ENCODE results near the gene GPR87. TPM values are rescaled to one million over a fixed set of nuclear protein-coding genes. Genes with fewer than 3 reads are reported as not detected.

The GPR87 gene
- polyA plus RNA-seq, 1 donor from 2014 or later: not detected

GRCh38 chr3:151282921-151283320 lies 33.7 kb downstream of the GPR87 start:
- no peak overlapping the region for H3K4me3 Mint-ChIP-seq
- H3K27me3 Mint-ChIP-seq: no peaks in the 10 kb centered on the region
- H3K4me1 Mint-ChIP-seq: peaks cover 16 to 20% (median 19%) of the 10 kb centered on the region in 3 donors
- no peaks in the 10 kb centered on the region for H3K36me3 Mint-ChIP-seq
- peak overlapping the region in 1 of 3 donors; percentile 11 for H3K27ac Mint-ChIP-seq
- H3K9me3 Mint-ChIP-seq: no peaks in the 10 kb centered on the region

GRCh38 chr3:151281671-151282324 lies 34.8 kb downstream of the GPR87 start:
- Mint-ChIP-seq H3K9me3 (no peaks in the 10 kb centered on the region), H3K36me3 (no peaks in the 10 kb centered on the region), H3K4me3 (no peak overlapping the region), H3K27me3 (no peaks in the 10 kb centered on the region), H3K27ac (peak overlapping the region in 1 of 3 donors; percentile 17), H3K4me1 (peaks cover 22 to 25% (median 25%) of the 10 kb centered on the region in 3 donors)

GRCh38 chr3:151278230-151278629 lies 38.4 kb downstream of the GPR87 start, which contains the start of gene P2RY14:
TSS of gene P2RY14 (minus strand) at chr3:151278542. CDS start at chr3:151214316, 64,226 bp downstream.
- no peaks in the 10 kb centered on the region for H3K9me3 Mint-ChIP-seq
- H3K27ac Mint-ChIP-seq: peak within 1 kb of the TSS; percentile 75 to 99 (median 97)
- H3K36me3 Mint-ChIP-seq: no peaks in the 10 kb centered on the region
- H3K4me1 Mint-ChIP-seq: peaks cover 44 to 58% (median 56%) of the 10 kb centered on the region in 3 donors
- no peaks in the 10 kb centered on the region for H3K27me3 Mint-ChIP-seq
- H3K4me3 Mint-ChIP-seq: peak within 1 kb of the TSS; percentile 37 to 82 (median 60)

GRCh38 chr3:151276687-151277042 lies 40.0 kb downstream of the GPR87 start:
- H3K4me1 Mint-ChIP-seq: peaks cover 44 to 62% (median 55%) of the 10 kb centered on the region in 3 donors
- H3K4me3 Mint-ChIP-seq: peak overlapping the region; percentile 72 to 82 (median 76)
- peak overlapping the region; percentile 93 to 99 (median 97) for H3K27ac Mint-ChIP-seq
- H3K9me3 Mint-ChIP-seq: no peaks in the 10 kb centered on the region
- no peaks in the 10 kb centered on the region for H3K36me3 Mint-ChIP-seq
- no peaks in the 10 kb centered on the region for H3K27me3 Mint-ChIP-seq

GRCh38 chr3:151276038-151276686 lies 40.5 kb downstream of the GPR87 start:
- H3K4me3 Mint-ChIP-seq: peak overlapping the region; percentile 72 to 82 (median 76)
- H3K27me3 Mint-ChIP-seq: no peaks in the 10 kb centered on the region
- H3K27ac Mint-ChIP-seq: peak overlapping the region; percentile 93 to 99 (median 97)
- H3K4me1 Mint-ChIP-seq: peaks cover 46 to 62% (median 58%) of the 10 kb centered on the region in 3 donors
- H3K36me3 Mint-ChIP-seq: no peaks in the 10 kb centered on the region
- H3K9me3 Mint-ChIP-seq: no peaks in the 10 kb centered on the region

GRCh38 chr3:151275091-151275490 lies 41.5 kb downstream of the GPR87 start:
- Mint-ChIP-seq H3K9me3 (no peaks in the 10 kb centered on the region), H3K36me3 (no peaks in the 10 kb centered on the region), H3K4me1 (peaks cover 47 to 63% (median 62%) of the 10 kb centered on the region in 3 donors), H3K27me3 (no peaks in the 10 kb centered on the region), H3K27ac (peak overlapping the region in 2 of 3 donors; percentile 93 to 97), H3K4me3 (peak overlapping the region in 3 of 4 donors; percentile 2 to 53 (median 42))

GRCh38 chr3:151269631-151270030 lies 47.0 kb downstream of the GPR87 start:
- no peaks in the 10 kb centered on the region for H3K9me3 Mint-ChIP-seq
- no peaks in the 10 kb centered on the region for H3K27me3 Mint-ChIP-seq
- no peaks in the 10 kb centered on the region for H3K36me3 Mint-ChIP-seq
- peak overlapping the region in 1 of 3 donors; percentile 29 for H3K27ac Mint-ChIP-seq
- peaks cover 39 to 64% (median 47%) of the 10 kb centered on the region in 3 donors for H3K4me1 Mint-ChIP-seq
- H3K4me3 Mint-ChIP-seq: peak overlapping the region in 2 of 4 donors; percentile 71 to 82

- Mint-ChIP-seq H3K4me1 (peaks cover 34 to 54% (median 38%) of the 10 kb centered on the region in 3 donors), H3K9me3 (no peaks in the 10 kb centered on the region), H3K27me3 (no peaks in the 10 kb centered on the region), H3K4me3 (peak overlapping the region; percentile 27 to 86 (median 75)), H3K36me3 (no peaks in the 10 kb centered on the region), H3K27ac (peak overlapping the region; percentile 82 to 92 (median 85))
Observed at GRCh38 chr3:151268267-151269235, 48.1 kb downstream of the GPR87 start.

- Mint-ChIP-seq H3K27me3 (no peaks in the 10 kb centered on the region), H3K36me3 (no peaks in the 10 kb centered on the region), H3K27ac (peak overlapping the region; percentile 89 to 100 (median 99)), H3K9me3 (no peaks in the 10 kb centered on the region), H3K4me3 (peak overlapping the region in 1 of 4 donors; percentile 9), H3K4me1 (peaks cover 32 to 53% (median 34%) of the 10 kb centered on the region in 3 donors)
Observed at GRCh38 chr3:151267066-151267465, 49.6 kb downstream of the GPR87 start.

GRCh38 chr3:151265866-151266265 lies 50.8 kb downstream of the GPR87 start:
- H3K27me3 Mint-ChIP-seq: no peaks in the 10 kb centered on the region
- H3K4me1 Mint-ChIP-seq: peaks cover 30 to 50% (median 32%) of the 10 kb centered on the region in 3 donors
- peak overlapping the region; percentile 27 to 90 (median 70) for H3K4me3 Mint-ChIP-seq
- H3K27ac Mint-ChIP-seq: peak overlapping the region; percentile 89 to 100 (median 99)
- H3K9me3 Mint-ChIP-seq: no peaks in the 10 kb centered on the region
- peaks cover 2% of the 10 kb centered on the region for H3K36me3 Mint-ChIP-seq

- Mint-ChIP-seq H3K4me1 (peaks cover 30 to 45% (median 32%) of the 10 kb centered on the region in 3 donors), H3K27me3 (no peaks in the 10 kb centered on the region), H3K27ac (peak overlapping the region; percentile 89 to 100 (median 99)), H3K4me3 (peak overlapping the region in 2 of 4 donors; percentile 27 to 90), H3K9me3 (no peaks in the 10 kb centered on the region), H3K36me3 (peaks cover 4% of the 10 kb centered on the region)
Observed at GRCh38 chr3:151265166-151265565, 51.5 kb downstream of the GPR87 start.

GRCh38 chr3:151264605-151265004 lies 52.0 kb downstream of the GPR87 start:
- Mint-ChIP-seq H3K4me3 (peak overlapping the region in 1 of 4 donors; percentile 44), H3K36me3 (peaks cover 4% of the 10 kb centered on the region), H3K9me3 (no peaks in the 10 kb centered on the region), H3K27me3 (no peaks in the 10 kb centered on the region), H3K27ac (peak overlapping the region; percentile 89 to 100 (median 99)), H3K4me1 (peaks cover 27 to 41% (median 32%) of the 10 kb centered on the region in 3 donors)

- H3K4me1 Mint-ChIP-seq: peaks cover 19 to 28% (median 23%) of the 10 kb centered on the region in 3 donors
- no peaks in the 10 kb centered on the region for H3K27me3 Mint-ChIP-seq
- no peak overlapping the region for H3K4me3 Mint-ChIP-seq
- H3K36me3 Mint-ChIP-seq: peaks cover 4% of the 10 kb centered on the region
- no peak overlapping the region for H3K27ac Mint-ChIP-seq
- H3K9me3 Mint-ChIP-seq: no peaks in the 10 kb centered on the region
Observed at GRCh38 chr3:151262871-151263525, 53.6 kb downstream of the GPR87 start.

- Mint-ChIP-seq H3K4me3 (no peak overlapping the region), H3K27ac (no peak overlapping the region), H3K4me1 (peaks cover 0 to 4% (median 0%) of the 10 kb centered on the region in 3 donors), H3K9me3 (no peaks in the 10 kb centered on the region), H3K36me3 (peaks cover 4% of the 10 kb centered on the region), H3K27me3 (no peaks in the 10 kb centered on the region)
Observed at GRCh38 chr3:151259664-151260063, 57.0 kb downstream of the GPR87 start.

Measured in IgD-negative memory B cell (primary cell).